Fibroblast of lung (primary cell): ENCODE data around the gene MIA2. TPM values are rescaled to one million over a fixed set of nuclear protein-coding genes. Genes with fewer than 3 reads are reported as not detected.

Experiments
- DNase-seq, 2 donors: peaks; one replicate each; pipeline versions ENCODE4 v3.0.0 to v3.0.0-alpha.2; 2010; ENCODE audit warnings: low read depth in 2 of 2
- H2AFZ ChIP-seq: 2 replicates; pipeline ENCODE4 v1.5.1; 2012; ENCODE audit warnings: low read length, control low read depth, inconsistent platforms
- H3K27ac ChIP-seq: 2 replicates; pipeline ENCODE4 v1.5.1; 2011; ENCODE audit warnings: low read length, control low read depth; ENCODE audit not compliant: insufficient read depth
- H3K27me3 ChIP-seq: 2 replicates; pipeline ENCODE4 v1.5.1; 2011; ENCODE audit warnings: mild to moderate bottlenecking, low read length; ENCODE audit not compliant: control insufficient read depth, insufficient read depth
- H3K36me3 ChIP-seq: 2 replicates; pipeline ENCODE4 v1.5.1; 2011; ENCODE audit warnings: low read length; ENCODE audit not compliant: control insufficient read depth, insufficient read depth
- H3K4me1 ChIP-seq: 2 replicates; pipeline ENCODE4 v1.5.1; 2011; ENCODE audit warnings: low read length; ENCODE audit not compliant: control insufficient read depth, insufficient read depth; ENCODE audit errors: extremely low read depth
- H3K4me2 ChIP-seq: 2 replicates; pipeline ENCODE4 v1.5.1; 2011; ENCODE audit warnings: low read length, control low read depth; ENCODE audit not compliant: insufficient read depth; ENCODE audit errors: extremely low read depth
- H3K4me3 ChIP-seq, 4 experiments: fragments of 200-600 bp in 1 of 4; sonication (generic) in 1 of 4; replicated peaks in 1 of 4; 2 replicates each; pipeline ENCODE4 v1.5.1; 2011 to 2016; ENCODE audit warnings: low read length in 4 of 4, low read depth in 3 of 4, mild to moderate bottlenecking in 3 of 4, control low read depth in 2 of 4, inconsistent platforms in 1 of 4, mixed read lengths in 1 of 4; ENCODE audit not compliant: insufficient read depth in 1 of 4; ENCODE audit errors: control extremely low read depth in 1 of 4
- H3K79me2 ChIP-seq: 2 replicates; pipeline ENCODE4 v1.5.1; 2012; ENCODE audit warnings: mild to moderate bottlenecking, low read length, inconsistent platforms; ENCODE audit not compliant: control insufficient read depth, insufficient read depth
- H3K9ac ChIP-seq: 2 replicates; pipeline ENCODE4 v1.5.1; 2011; ENCODE audit warnings: mild to moderate bottlenecking, low read length, control low read depth; ENCODE audit not compliant: insufficient read depth
- H3K9me3 ChIP-seq: 2 replicates; pipeline ENCODE4 v1.5.1; 2012; ENCODE audit warnings: low read depth, low read length; ENCODE audit not compliant: control insufficient read depth, insufficient read depth
- H4K20me1 ChIP-seq: 2 replicates; pipeline ENCODE4 v1.5.1; 2011; ENCODE audit warnings: low read length; ENCODE audit not compliant: control insufficient read depth, insufficient read depth; ENCODE audit errors: extremely low read depth
- EZH2 ChIP-seq: IDR thresholded peaks from 2 replicates; pipeline ENCODE4 v1.5.1; 2012; ENCODE audit warnings: low read length, control low read depth, mild to moderate bottlenecking; ENCODE audit errors: missing control alignments
- polyA plus RNA-seq, 2 donors: library from polyadenylated mRNA; depleted of rRNA in 1 of 2; stranded (reverse) in 1 of 2; unstranded in 1 of 2; fragments of >200 nt; gene quantifications; 2 replicates each; pipeline ENCODE4 v1.2.1, GENCODE V29; 2011 to 2012; ENCODE audit warnings: missing spikeins in 1 of 2
- total RNA-seq: library from RNA; depleted of rRNA; stranded (reverse); fragments of >200 nt; gene quantifications from 2 replicates; pipeline ENCODE4 v1.2.1, GENCODE V29; 2014
- TF ChIP-seq, protein P1 (sequence below), 2 donors: IDR thresholded peaks in 1 of 2; conservative IDR thresholded peaks in 1 of 2; 1 replicate in 1 of 2; 2 replicates in 1 of 2; pipeline ENCODE4 v1.5.1; 2011 to 2012; ENCODE audit warnings: low read length in 2 of 2, control low read depth in 1 of 2, inconsistent platforms in 1 of 2, low read depth in 1 of 2, mild to moderate bottlenecking in 1 of 2

MIA2 gene
- total and polyA plus RNA-seq, 2 donors (not counting 1 experiment from before 2014, with no cell fraction given), result 9.7 to 15.0 TPM

DNA sequence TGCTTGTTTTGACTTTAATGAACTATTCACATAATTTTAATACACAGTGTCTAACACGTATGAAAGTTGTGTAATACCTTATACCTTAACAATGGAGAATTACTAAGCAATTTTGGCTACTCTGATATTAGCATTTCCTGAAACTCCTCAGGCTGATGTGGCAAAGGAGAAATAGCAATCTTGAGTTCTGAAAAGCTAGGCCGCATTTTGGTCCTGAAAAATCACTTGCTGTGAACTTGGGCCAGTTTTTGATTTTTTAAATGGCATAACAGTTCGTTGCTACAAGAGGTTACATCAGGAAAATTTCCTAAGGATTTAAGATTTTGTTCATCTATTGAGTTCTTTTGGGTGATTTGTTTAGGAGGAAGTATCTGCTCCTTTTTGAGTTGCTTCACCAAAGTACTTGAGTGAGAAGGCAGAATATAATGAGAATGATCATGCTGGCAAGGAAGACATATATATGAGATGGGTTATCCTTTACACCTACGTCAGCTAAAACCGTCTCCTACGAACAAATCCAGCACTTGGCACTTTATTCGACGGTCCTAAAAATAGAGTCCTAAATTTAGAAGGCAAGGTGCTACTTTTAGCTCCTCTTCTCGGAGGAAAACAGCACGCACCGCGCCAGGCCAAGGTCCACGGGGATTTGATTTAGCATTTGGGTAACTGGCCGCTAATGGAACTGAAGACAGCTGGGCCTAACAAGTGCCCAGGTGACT lies 32.2 kb downstream of the MIA2 start:
- peaks cover 21% of the 10 kb centered on the region for H3K79me2 ChIP-seq
- H3K27me3 ChIP-seq, result no peaks in the 10 kb centered on the region
- peak overlapping the region; percentile 94 for H2AFZ ChIP-seq
- peak overlapping the region; percentile 76 to 97 (median 88) for H3K4me3 ChIP-seq
- peak overlapping the region; percentile 83 for H3K4me2 ChIP-seq
- H3K9me3 ChIP-seq, result no peaks in the 10 kb centered on the region
- no peaks in the 10 kb centered on the region for H3K4me1 ChIP-seq
- H3K36me3 ChIP-seq, result no peaks in the 10 kb centered on the region
- H3K27ac ChIP-seq, result peak overlapping the region; percentile 98
- DNase-seq, result peak; percentile 43 to 48
- peak overlapping the region; percentile 98 for H3K9ac ChIP-seq
- no peaks in the 10 kb centered on the region for H4K20me1 ChIP-seq
- TF ChIP-seq EZH2, result no peak
- TF ChIP-seq, protein P1, sequence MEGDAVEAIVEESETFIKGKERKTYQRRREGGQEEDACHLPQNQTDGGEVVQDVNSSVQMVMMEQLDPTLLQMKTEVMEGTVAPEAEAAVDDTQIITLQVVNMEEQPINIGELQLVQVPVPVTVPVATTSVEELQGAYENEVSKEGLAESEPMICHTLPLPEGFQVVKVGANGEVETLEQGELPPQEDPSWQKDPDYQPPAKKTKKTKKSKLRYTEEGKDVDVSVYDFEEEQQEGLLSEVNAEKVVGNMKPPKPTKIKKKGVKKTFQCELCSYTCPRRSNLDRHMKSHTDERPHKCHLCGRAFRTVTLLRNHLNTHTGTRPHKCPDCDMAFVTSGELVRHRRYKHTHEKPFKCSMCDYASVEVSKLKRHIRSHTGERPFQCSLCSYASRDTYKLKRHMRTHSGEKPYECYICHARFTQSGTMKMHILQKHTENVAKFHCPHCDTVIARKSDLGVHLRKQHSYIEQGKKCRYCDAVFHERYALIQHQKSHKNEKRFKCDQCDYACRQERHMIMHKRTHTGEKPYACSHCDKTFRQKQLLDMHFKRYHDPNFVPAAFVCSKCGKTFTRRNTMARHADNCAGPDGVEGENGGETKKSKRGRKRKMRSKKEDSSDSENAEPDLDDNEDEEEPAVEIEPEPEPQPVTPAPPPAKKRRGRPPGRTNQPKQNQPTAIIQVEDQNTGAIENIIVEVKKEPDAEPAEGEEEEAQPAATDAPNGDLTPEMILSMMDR (conservative IDR thresholded peaks at IDR 0.05 in 1 of 2, IDR thresholded peaks at IDR 0.05 in 1 of 2; ENCODE audit: low read depth in 1 of 2, low read length in 2 of 2), result no peak

DNA sequence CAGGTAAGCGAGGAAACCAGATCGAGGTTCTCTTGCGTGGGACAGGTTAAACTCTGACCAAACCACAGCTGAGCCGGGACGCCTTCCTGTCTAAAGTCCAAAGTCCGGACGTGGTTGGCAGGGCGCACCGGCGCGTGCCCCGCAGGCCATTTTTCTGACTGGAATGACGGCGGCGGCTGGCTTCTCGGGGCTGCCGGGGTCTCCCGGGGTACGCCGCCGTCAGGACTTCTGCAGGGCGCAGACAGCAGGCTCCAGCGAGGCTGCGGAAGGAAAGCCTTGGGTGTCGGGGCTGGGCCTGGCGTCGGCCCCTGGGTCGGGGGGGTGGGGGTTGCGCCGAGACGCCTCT lies 32.8 kb downstream of the MIA2 start:
- H3K79me2 ChIP-seq, result peaks cover 24% of the 10 kb centered on the region
- H3K27ac ChIP-seq, result peak overlapping the region; percentile 98
- peak in 1 of 2 donors; percentile 65 for DNase-seq
- H3K4me3 ChIP-seq, result peak overlapping the region; percentile 76 to 97 (median 88)
- no peaks in the 10 kb centered on the region for H3K27me3 ChIP-seq
- H3K4me2 ChIP-seq, result peak overlapping the region; percentile 92
- H2AFZ ChIP-seq, result peak overlapping the region; percentile 94
- no peaks in the 10 kb centered on the region for H4K20me1 ChIP-seq
- H3K9me3 ChIP-seq, result no peaks in the 10 kb centered on the region
- H3K9ac ChIP-seq, result peak overlapping the region; percentile 98
- no peaks in the 10 kb centered on the region for H3K36me3 ChIP-seq
- TF ChIP-seq EZH2, result no peak
- TF ChIP-seq, protein P1 (conservative IDR thresholded peaks at IDR 0.05 in 1 of 2, IDR thresholded peaks at IDR 0.05 in 1 of 2; ENCODE audit: low read depth in 1 of 2, low read length in 2 of 2), result no peak
- H3K4me1 ChIP-seq, result no peaks in the 10 kb centered on the region

GRCh38 chr14:39266871-39267607 lies 33.3 kb downstream of the MIA2 start:
- Histone ChIP-seq H3K4me3 (peak overlapping the region; percentile 76 to 97 (median 88)), H3K79me2 (peaks cover 27% of the 10 kb centered on the region), H3K4me2 (peak overlapping the region; percentile 92), H3K27ac (peak overlapping the region; percentile 98), H2AFZ (peak overlapping the region; percentile 94), H3K9me3 (no peaks in the 10 kb centered on the region), H3K36me3 (no peaks in the 10 kb centered on the region), H3K4me1 (no peaks in the 10 kb centered on the region), H4K20me1 (no peaks in the 10 kb centered on the region), H3K27me3 (no peaks in the 10 kb centered on the region), H3K9ac (peak overlapping the region; percentile 98)
- peak; percentile 85 to 86 for DNase-seq
- no peak for TF ChIP-seq EZH2
- TF ChIP-seq, protein P1 (conservative IDR thresholded peaks at IDR 0.05 in 1 of 2, IDR thresholded peaks at IDR 0.05 in 1 of 2; ENCODE audit: low read depth in 1 of 2, low read length in 2 of 2), result no peak
